GM21717 (cell line): ENCODE measurements around the gene TIAL1.

ENCODE experiments used
- ATAC-seq: cut with Tn5 transposase; IDR thresholded peaks from one replicate; pipeline ENCODE4 v1.9.1; 2021; ENCODE audit warnings: mild to moderate bottlenecking, moderate library complexity; ENCODE audit not compliant: unreplicated experiment

The TIAL1 gene

DNA sequence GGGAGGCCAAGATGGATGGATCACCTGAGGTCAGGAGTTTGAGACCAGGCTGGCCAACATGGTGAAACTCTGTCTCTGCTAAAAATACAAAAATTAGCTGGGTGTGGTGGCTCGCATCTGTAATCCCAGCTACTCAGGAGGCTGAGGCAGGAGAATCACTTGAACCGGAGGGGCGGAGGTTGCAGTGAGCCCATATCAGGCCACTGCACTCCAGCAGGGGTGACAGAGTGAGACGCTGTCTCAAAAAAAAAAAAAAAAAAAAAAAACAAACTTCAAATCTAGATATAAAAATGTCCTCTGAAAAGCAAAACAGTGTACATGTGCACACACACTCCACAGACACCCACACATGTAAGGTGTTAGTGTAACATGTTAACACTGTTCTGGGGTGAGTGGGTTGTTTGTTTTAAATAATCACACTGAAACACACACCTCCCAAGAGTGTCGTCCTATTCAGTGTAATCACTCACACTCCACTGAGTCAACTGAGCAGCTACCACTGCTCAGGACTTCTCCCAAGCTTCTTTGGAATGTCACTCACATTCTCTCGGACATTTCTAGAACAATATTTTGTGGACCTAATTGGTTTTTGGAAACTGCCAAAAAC lies 41.5 kb downstream of the TIAL1 start:
- ATAC-seq = no peak

DNA sequence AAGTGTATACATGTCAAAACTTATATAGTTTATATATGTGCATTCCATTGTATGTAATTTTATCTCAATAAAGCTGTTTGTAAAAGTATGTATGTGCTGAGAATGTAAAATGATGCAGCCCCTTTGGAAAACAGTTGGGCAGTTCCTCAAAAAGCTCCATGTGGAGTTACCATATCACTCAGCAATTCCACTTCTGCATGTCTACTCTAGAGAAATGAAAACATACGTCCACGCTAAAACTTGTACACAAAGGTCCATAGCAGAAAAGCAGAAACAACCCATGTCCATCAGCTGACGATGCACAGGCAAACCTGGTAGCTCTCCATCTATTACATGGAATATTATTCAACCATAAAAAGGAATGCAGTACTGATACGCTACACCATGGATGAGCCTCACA lies 45.9 kb downstream of the TIAL1 start:
- ATAC-seq = no peak

DNA sequence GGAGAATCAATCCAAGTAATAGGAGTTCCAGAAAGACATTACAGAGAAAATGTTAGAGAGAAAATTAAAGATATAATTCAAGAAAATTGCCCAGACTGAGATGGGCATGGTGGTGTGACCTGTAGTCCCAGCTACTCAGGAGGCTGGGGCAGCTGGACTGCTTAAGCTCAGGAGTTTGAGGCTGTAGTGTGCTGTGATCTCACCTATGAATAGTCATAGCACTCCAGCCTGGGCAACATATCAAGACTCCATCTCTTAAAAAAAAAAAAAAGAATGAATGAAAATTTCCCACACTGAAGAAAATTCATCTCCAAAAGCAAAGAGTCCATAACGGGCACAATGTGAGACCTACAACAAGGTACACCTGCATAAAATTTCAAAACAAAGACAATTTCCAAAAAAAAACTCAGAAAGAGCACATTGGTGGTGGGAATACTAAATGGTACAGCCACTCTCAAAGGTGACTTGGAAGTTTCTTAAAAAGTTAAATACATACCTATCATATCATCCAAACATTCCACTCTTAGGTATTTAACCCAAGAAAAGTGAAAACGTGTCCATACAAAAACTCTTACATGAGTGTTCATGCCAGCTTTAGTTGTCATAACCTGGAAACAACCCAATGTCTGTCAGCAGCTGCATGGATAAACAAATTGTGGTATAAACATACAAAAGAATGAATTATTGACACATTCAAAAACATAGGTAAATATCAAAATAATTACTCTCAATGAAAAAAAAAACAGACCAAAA lies 47.3 kb downstream of the TIAL1 start:
- ATAC-seq = no peak

DNA sequence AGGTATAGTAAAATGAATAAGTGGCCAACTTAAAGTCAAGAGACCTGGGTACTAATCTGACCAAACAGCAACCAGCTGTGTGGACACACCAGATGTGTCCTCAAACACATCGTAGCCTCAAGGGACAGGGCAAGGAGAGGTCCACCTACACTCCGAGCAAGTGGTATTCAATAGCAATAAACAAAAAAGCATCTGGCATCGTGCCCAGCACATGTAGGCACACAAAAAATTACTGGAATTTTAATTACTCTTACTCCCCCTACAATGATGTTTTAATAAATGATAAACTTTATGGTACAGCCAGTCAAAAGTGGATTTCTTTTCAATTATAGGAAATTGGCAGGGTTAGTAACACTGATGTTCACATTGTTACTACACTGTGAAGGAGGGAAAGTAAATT lies 50.8 kb downstream of the TIAL1 start:
- no peak for ATAC-seq

DNA sequence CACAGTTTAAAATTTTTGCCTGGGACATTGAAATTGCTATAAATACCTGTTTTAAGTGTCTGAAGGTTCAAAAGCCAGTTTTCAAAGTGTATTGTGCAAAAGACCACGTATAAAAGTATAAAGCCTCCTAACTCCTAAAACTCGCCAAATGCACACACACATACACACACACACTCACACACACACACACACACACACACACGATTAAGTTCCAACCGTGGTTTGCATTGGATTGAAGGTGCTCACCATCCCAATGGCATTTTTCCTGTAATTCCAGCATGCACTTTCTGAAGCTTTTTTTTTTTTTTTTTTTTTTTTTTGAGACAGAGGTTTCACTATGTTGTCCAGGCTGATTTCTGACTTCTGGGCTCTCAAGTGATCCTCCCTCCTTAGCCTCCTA lies 51.5 kb downstream of the TIAL1 start:
- ATAC-seq = no peak

DNA sequence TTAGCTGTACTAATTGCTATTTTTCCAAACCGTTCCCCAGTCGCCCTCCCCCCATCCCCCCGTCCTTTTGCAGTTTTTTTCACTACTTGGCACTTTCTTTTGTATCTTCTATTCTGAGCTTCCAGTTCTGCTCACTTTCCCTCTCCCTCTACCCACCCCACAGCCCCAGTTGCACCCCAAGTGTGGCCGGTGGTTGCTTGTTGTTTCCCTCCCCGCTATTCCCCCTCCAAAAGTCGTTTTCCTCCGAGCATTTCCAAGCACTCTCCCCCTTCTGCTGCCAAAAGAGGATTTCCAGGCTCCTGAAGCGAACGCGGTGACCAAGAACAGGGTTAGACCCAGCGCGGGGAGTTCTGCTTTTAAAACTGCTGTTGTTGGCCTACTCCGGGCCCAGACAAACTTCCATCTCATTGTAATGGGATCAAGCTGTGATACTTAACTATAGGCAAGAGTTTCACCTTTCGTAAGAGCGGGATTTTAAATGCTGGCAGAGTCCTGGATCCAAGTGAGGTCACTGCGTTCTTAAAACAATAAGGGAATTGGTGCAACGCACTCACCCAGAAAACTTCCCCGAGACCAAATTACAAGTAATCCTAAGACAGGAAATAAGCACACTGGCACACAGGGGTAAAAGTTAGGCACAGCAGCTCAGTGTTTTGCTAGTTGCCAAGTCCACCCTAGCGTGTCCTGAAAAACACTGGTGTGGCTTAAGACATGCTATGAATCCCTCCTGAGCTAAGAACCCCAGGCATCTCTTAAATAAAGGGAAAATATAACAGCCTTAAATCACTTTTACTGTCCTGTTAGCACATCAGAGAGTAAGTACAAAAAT lies 52.7 kb downstream of the TIAL1 start:
- no peak for ATAC-seq

DNA sequence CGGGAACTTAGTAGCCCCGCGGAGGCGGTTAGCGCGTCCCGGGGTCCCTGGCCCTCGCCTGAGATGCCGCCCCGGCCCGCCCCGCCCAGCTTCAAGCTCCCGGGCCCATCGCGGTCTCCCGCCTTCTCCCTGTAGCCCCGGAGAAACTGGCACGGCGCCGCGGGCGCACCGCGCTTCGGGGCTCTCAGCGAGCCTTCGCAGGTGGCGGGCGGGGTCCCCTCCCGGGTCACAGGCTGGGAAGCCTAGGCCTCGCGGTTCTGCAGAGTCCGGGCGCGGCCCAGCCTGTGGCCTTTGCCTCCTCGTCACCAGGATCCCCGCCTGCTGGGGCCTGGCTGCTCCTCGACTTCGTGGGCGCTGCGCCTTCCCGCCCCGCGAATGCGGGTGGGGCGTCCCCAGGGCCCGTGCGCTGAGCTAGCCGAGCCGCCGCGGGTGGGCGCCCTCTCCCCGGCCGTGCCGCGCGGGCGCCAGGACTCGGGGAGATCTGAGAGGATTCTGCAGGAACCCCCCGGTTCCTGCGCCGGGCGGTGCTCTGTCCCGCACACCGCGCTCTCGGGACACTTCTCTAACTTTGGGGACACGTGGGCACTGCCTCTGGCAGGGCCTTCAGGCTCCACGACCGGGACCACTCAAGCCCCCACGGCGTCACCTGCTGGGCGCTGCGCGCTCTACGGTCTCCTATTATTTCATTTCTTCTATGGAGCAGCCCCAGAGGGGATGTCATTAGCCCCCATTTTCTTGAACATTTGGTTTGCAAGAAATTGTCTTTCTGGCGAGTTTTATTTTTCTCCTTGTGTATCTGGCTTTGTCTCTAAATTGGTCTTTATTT lies 53.6 kb downstream of the TIAL1 start:
- peak; percentile 41 for ATAC-seq

DNA sequence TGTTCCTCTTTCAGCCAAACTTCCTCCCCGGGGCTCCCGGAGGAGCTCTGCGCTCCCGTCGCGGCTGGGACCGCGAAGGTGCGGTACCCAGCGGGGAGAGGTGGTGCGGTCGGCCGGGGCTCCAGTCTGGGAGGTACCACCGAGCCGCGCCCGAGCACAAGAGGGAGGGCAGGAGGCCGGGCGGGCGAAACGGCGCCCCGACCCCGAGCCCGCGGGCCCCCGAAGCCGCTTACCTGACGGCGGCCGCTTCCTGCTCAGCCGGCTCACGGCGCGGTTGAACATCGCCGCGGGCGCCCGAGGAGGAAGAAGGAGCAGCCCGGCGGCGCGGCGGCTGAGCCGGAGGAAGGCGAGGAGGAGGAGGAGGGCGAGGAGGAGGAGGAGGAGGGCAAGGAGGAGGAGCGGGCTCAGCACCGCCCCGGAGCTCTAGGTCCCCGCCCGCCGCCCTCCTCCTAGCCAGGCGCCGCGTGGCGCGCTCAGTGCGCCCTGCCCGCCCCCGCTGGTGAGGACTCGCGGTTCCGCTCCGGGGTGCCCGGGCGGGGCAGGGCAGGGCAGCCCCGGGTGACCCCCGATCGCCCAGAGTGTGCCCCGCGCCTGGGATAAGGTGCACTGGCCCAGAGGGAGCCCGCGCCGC lies 54.3 kb downstream of the TIAL1 start, which contains the start of gene RGS10:
Gene RGS10, minus strand, starts transcription at position 363 of the 631 bp plus-strand sequence. Its CDS starts 81 bp downstream, at position 282.
- ATAC-seq = peak; percentile 78

DNA sequence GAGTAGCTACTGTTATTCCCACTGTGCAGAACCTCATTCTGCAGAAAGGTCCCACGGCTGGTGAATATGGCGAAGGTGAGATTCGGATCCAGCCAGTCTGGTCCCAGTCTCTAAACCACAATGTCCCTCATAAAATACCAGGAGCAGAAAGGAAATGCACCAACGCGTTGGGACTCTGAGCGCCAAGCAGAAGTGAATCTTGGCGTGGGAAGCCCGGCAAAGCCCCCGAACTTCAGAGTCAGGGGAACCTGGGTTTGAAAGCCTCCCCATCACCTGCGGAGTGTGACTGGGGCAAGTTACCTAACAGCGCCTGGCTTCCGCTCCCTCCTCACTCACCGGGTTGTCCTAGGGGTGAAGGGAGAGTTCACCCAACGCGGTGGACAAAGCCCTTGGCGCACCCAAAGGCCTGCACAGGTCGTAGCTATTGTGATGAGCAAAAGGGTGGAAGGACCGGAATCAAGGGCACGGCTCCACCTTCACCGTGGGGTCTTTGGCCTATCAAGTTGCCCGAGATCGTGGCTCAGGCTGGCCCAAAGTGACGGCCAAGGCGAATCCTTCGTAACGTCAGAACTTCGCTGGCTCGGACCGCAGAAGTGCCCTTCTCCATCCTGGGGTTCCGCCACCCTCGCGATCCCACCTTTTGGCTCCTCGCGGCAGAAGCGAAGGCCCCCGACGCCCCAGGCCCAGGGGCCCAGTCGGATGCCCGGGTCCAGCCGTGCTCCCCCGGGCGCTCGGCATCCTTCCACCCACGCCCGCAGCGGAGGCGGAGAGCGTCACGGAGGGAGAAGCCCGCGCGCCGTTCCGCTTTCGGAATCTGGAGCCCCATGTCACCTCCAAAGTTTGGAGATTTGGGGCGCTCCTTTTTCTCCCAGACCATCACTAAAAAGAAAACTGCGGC lies 55.1 kb downstream of the TIAL1 start:
- ATAC-seq = no peak

DNA sequence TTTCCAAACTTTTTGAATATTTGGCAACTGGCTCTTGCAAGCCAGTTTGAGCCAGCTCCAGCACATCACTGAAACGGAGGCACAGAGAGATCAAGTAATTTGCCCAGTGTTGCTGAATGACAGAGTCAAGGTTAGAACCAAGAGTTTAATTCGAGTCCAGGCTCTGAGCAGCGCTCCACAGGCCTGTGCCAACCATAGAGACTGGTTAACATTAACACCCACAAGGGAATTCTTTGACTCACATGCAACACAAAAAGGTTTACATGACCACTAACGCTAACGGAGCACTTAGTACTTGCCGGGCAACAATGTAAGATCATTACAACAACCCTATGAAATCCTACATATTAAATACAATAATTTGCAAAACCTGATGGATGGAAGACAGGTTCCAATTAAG lies 55.7 kb downstream of the TIAL1 start:
- ATAC-seq = no peak

DNA sequence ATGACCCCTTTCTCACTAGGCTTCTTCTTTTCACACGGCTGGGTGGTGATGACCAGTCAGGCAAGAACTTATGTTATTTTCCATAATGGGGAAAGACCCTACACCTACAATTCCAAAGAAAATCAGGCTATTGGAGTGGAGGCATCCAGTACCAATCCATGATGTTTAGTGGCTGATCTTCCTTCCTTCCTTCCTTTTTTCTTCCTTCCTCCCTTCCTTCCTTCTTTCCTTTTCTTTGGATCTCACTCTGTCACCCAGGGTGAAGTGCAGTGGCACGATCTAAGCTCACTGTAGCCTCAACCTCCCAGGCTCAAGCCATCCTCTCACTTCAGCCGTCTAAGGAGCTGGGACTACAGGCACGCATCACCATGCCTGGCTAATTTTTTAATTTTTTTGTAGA lies 56.7 kb downstream of the TIAL1 start:
- no peak for ATAC-seq

DNA sequence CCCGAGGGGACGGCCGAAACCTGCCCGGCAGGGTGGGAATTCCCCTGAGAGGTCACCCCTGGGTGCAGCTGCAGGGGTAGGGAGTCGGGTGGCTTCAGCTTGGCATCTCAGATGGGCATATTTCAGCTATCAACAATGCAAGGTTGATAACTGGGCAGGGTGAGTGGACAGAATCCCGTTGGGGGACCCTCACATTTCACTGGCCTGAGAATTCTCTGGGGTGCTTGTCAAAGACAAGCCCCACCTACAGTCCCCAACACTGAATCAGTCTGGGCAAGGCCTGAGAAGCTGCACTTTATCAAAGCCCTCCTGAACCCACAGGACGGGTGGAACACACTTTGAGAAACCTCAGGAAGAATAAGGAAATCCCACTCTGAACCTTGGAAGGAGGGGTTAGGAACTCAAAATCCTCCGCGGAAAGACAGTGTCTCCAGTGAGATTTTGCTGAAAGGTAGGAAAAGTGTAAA lies 57.4 kb downstream of the TIAL1 start:
- no peak for ATAC-seq

DNA sequence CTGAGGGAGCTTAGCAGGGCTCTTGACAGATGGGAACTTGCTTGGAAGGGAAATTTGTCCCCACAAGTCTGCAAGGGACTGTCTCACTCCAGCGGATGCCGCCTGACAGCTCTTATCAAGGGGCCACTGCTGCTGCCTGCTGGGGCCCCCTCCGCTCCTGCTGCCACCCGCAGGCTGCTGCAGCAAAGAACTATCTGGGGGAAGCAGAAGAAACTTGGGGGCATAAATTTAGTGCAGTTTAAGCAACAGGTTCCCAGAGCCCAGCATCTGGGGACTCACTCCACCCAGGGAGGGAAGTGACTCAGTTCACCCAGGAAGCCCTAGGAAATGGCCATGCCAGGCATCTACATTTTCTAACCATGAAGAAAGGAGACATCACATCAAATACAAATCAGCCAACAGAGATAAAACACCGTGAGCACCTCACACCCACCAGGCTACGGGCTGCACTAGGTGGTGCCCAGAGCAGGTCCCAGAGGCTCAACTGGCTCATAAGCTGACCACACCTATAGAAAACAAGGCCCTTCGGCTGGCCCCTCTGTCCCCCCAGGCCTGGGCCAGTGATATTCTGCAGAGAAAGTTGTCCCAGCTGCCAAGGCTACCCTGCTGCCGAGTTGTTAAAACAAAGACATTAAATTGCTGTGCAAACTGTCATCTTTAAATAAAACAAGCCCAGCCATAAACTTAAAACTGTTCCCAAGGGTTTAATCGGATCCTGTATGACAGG lies 58.0 kb downstream of the TIAL1 start:
- ATAC-seq = no peak

DNA sequence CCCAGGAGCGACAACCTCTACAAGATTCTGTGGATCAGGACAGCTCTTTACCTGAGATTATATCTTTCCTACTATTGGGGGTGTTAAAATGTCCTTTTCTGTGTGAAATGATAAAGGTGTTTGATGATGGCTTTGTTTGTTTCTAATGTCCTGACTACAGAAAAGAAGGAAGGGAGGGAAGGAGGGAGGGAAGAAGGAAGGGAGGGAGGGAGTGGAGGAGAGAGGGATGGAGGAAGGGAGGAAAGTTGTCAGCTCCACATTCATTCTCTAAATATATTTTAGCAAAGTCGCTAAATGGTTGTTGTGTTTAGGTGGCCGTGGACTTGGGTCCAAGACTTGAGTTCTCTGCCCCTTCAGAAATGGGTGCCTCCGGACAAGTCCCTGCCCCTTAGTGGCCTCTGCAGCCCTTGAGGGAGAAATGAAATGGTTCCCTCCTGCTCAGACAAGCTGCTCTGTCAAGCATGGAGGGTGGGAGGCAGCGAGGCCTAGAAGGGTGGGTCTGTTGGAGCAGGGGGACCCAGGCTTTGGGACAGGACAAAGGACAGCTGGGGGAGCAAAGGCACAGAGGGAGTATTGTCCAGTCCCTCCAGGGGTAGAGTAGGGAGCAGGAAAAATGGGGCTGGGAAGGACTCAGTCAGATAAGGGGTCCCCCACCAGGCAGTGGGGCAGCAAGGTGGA lies 58.7 kb downstream of the TIAL1 start:
- ATAC-seq = no peak

DNA sequence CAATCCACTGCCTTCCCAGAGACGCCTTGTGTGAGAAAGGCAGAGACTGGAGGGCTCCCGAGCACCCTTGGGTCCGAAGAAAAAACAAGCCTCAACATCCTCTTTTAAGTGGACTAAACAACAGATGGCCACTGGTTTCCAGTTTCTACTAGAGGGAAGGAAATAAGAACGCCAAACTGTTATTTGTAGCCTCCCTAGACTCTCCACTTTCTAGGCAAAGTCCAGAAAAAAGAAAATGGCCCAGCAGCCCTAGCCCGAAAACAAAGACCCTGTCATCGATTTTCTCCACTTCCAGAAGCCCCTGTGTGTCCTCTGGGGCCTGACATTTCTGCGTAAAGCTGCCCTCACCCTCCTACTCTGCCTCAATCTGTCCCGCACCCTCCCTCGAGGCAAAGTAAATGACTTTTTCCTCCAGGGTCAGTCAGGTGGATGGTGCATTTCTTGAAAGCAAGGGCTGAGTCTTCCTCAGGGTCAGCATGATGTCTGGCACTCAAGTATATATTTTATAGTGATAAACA lies 60.2 kb downstream of the TIAL1 start:
- ATAC-seq = no peak

DNA sequence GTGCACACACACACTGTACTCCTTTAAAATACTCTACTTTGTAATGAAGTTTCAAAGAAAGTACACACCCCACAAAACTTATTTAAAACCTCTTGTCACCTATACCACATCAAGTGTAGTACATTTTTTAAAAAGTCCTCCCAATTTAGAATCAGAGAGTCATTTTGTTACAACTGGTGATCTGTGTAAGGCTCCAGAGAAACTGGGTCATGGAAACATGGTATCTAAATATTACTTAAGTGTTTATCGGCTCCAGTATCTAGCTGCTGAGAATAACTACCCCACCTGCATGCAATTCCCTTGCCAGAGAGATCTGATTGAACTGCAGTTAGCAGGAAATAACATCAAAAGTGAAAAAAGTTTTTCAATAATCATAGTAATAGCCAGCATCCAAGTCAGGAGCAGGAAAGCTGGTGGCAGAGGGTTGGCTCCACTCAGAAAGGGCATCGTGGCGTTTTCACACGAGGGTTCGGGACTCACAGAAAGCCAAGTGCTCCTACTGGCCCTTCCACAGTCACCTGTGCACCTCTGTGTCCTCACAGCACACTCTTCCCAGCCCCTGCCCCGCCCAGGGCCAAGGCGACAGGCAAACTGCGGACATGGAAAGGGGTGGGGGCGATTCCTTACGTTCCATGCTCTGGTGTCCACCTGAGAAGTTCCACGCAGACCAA lies 60.8 kb downstream of the TIAL1 start:
- ATAC-seq = no peak

DNA sequence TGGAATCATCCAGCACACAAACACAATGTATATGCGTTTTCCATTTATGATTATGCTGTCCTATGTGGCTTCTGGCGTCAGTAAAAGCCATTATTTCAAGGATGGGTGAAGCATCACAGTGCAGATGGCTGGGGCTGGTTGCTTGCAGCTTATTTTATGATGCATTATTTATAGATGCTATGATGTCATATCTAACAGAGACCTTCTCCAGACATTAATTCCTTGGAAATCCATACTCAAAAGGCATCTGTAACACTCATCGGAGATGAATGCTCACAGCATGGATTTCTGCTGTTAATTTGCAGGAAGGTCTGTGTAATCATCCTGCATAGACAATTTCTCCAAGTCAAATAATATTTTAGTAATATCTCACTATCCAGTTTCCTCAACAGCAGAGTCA lies 61.5 kb downstream of the TIAL1 start:
- ATAC-seq = no peak
